Progenitor cell of endocrine pancreas (in vitro differentiated cells): ENCODE data around the gene HYOU1. TPM values are rescaled to one million over a fixed set of nuclear protein-coding genes. Genes with fewer than 3 reads are reported as not detected.

Experiments used
- DNase-seq: peaks from one replicate; pipeline ENCODE4 v3.0.0; 2021; ENCODE audit warnings: low spot score; ENCODE audit not compliant: unreplicated experiment
- H3K27ac Mint-ChIP-seq: 2 replicates; pipeline ENCODE4 v1.8.0; 2021; ENCODE audit warnings: mild to moderate bottlenecking, moderate library complexity, mixed read lengths
- H3K27me3 Mint-ChIP-seq: 2 replicates; pipeline ENCODE4 v1.8.0; 2021; ENCODE audit warnings: mixed read lengths
- H3K36me3 Mint-ChIP-seq: 2 replicates; pipeline ENCODE4 v1.8.0; 2022; ENCODE audit warnings: mixed read lengths; ENCODE audit not compliant: insufficient read depth
- H3K4me1 Mint-ChIP-seq: 2 replicates; pipeline ENCODE4 v1.8.0; 2021; ENCODE audit warnings: low read depth, mixed read lengths
- H3K4me3 Mint-ChIP-seq: 2 replicates; pipeline ENCODE4 v1.8.0; 2021; ENCODE audit warnings: low read depth, mild to moderate bottlenecking, moderate library complexity, mixed read lengths
- H3K9me3 Mint-ChIP-seq: 2 replicates; pipeline ENCODE4 v1.8.0; 2021; ENCODE audit warnings: low read depth, mixed read lengths
- microRNA-seq: library from miRNA; unstranded; fragments of <30 nt; microRNA quantifications from one replicate; pipeline ENCODE4 v1.1.0, GENCODE V29; 2020; ENCODE audit warnings: borderline number of aligned reads; ENCODE audit not compliant: unreplicated experiment
- total RNA-seq: library from RNA; stranded (reverse); gene quantifications from 2 replicates; pipeline ENCODE4 v1.2.1, GENCODE V29; 2021
- TF ChIP-seq, protein P1 (sequence below): fragments of 200-600 bp; sonication (generic); IDR thresholded peaks from one replicate; pipeline ENCODE4 v1.5.0; 2021; ENCODE audit warnings: antibody characterized with exemption, mild to moderate bottlenecking; ENCODE audit not compliant: unreplicated experiment

The HYOU1 gene
- total RNA-seq, 1 donor from 2014 or later, result 199 TPM

DNA sequence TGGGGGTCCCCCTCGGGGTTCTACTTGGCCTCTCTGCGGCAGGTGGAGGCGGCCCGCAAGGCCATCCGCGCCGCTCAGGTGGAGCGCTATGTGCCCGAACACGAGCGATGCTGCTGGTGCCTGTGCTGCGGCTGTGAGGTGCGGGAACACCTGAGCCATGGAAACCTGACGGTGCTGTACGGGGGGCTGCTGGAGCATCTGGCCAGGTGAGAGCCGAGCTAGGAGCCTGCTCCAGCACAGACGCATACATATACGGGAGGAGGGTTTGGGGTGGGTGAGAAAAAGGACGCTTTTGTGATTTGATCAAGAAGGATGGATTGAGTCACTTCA is 58.7 kb downstream of the HYOU1 start:
- no peaks in the 10 kb centered on the region for H3K9me3 Mint-ChIP-seq
- TF ChIP-seq, protein P1, sequence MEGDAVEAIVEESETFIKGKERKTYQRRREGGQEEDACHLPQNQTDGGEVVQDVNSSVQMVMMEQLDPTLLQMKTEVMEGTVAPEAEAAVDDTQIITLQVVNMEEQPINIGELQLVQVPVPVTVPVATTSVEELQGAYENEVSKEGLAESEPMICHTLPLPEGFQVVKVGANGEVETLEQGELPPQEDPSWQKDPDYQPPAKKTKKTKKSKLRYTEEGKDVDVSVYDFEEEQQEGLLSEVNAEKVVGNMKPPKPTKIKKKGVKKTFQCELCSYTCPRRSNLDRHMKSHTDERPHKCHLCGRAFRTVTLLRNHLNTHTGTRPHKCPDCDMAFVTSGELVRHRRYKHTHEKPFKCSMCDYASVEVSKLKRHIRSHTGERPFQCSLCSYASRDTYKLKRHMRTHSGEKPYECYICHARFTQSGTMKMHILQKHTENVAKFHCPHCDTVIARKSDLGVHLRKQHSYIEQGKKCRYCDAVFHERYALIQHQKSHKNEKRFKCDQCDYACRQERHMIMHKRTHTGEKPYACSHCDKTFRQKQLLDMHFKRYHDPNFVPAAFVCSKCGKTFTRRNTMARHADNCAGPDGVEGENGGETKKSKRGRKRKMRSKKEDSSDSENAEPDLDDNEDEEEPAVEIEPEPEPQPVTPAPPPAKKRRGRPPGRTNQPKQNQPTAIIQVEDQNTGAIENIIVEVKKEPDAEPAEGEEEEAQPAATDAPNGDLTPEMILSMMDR, result no peak
- peaks cover 11% of the 10 kb centered on the region for H3K36me3 Mint-ChIP-seq
- H3K27ac Mint-ChIP-seq, result peak overlapping the region; percentile 95
- H3K27me3 Mint-ChIP-seq, result no peaks in the 10 kb centered on the region
- no peak for DNase-seq
- peaks cover 19% of the 10 kb centered on the region for H3K4me1 Mint-ChIP-seq
- peak overlapping the region; percentile 98 for H3K4me3 Mint-ChIP-seq

DNA sequence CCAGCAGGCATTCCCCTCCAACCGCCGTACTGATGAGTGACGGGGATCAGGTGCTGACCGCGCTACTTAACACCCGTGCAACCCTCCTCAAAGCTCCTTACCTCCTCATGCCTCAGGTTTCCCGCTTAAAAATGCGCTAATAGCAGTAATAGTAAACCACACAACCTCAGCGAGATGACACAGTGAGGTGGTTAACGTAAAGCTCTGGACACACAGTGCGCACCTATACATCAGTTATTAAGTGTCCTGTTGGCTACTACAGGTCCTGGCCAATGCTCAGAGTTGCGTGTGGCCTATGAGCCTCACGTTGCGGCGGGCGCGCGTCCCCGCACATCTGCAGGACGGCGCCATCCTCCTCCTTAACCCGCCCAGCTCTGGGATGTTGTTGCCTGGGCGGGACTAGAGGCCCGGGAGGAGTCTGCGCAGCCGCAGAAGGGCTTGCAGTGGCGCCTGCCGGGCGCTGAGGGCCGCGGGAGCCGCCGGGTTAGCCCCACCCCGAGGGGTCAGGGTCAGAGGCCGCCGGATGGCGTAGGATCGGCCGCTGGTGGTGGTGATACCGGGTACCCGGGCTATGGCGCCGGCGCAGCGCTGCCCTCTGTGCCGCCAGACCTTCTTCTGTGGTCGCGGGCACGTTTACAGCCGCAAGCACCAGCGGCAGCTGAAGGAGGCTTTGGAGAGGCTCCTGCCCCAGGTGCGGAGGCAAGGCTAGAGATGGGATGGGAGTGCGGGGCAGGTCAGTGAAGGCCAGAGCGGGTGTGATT is 59.2 kb downstream of the HYOU1 start, which contains the start of gene CENATAC:
TSS of gene CENATAC (plus strand) at position 512 of the 761 bp plus-strand sequence. CDS start at position 572, 60 bp downstream.
- H3K4me3 Mint-ChIP-seq, result peak within 1 kb of the TSS; percentile 98
- peaks cover 8% of the 10 kb centered on the region for H3K36me3 Mint-ChIP-seq
- H3K27me3 Mint-ChIP-seq, result no peaks in the 10 kb centered on the region
- peak within 1 kb of the TSS; percentile 95 for H3K27ac Mint-ChIP-seq
- DNase-seq, result peak; percentile 90
- peaks cover 19% of the 10 kb centered on the region for H3K4me1 Mint-ChIP-seq
- no peaks in the 10 kb centered on the region for H3K9me3 Mint-ChIP-seq
- TF ChIP-seq, protein P1, result no peak

DNA sequence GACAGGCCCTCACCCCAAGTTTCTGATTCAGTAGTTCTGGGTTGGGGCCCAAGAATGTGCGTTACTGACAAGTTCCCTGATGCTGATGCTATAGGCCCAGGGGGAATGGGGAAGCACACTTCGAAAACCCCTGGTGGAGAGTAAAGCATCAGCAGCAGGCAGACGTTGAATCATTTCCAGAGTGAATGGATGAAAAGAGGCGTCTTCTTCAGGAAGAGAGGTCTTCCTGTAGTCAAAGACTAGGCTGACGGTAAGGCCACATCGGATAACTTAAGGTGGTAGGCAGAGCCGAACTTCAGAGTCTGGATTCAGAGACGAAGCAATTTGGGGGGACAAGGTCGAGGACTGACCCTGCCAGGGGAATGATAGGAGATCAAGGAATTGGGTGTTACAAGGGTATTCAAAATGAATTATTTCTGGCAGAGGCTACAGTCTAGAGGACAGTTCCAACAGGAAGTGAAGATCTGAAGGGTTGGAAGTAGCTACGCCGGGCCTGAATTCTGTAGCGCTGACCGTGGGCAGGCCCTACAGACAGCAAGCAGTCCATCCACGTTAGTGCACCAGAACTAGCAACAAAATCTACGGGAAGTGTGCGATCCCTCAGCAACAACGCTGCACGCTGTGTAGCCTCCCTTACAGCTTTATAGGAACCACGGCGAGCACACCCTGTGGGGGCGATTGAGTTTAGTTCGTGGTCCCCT is 59.9 kb downstream of the HYOU1 start:
- Mint-ChIP-seq H3K27ac (peak overlapping the region; percentile 53), H3K4me3 (peak overlapping the region; percentile 98), H3K9me3 (no peaks in the 10 kb centered on the region), H3K27me3 (no peaks in the 10 kb centered on the region), H3K36me3 (peaks cover 7% of the 10 kb centered on the region), H3K4me1 (peaks cover 19% of the 10 kb centered on the region)
- no peak for DNase-seq
- TF ChIP-seq, protein P1, result peak; percentile 19

Small RNA genes within 50 kb of the gene (microRNA-seq; reads per million reads assigned to microRNA genes)
- not detected for gene MIR3656

Other genes with a start within 250 kb of the HYOU1 start
- not detected in 2 replicates for gene CXCR5, start 173.3 kb downstream of the HYOU1 start, total RNA-seq
- 26.4 and 30.3 TPM in 2 replicates for gene BCL9L, start 131.3 kb downstream of the HYOU1 start, total RNA-seq
- gene UPK2, start 100.9 kb downstream of the HYOU1 start, total RNA-seq, result 0.41 TPM in 1 of 2 replicates, not detected in the other
- not detected in 2 replicates for gene FOXR1, start 85.4 kb downstream of the HYOU1 start, total RNA-seq
- 56.5 and 66.6 TPM in 2 replicates for gene CENATAC, start 59.1 kb downstream of the HYOU1 start, total RNA-seq
- 1,089 and 1,112 TPM in 2 replicates for gene RPS25, start 38.9 kb downstream of the HYOU1 start, total RNA-seq
- 60.3 and 60.7 TPM in 2 replicates for gene TRAPPC4, start 38.4 kb downstream of the HYOU1 start, total RNA-seq
- 52.7 and 53.4 TPM in 2 replicates for gene SLC37A4, start 26.3 kb downstream of the HYOU1 start, total RNA-seq
- gene VPS11, start 10.6 kb upstream of the HYOU1 start, total RNA-seq, result 36.3 and 37.2 TPM in 2 replicates
- gene HMBS, start 27.7 kb upstream of the HYOU1 start, total RNA-seq, result 39.0 and 39.8 TPM in 2 replicates
- 53.4 and 60.8 TPM in 2 replicates for gene DPAGT1, start 44.6 kb upstream of the HYOU1 start, total RNA-seq
- gene C2CD2L, start 50.1 kb upstream of the HYOU1 start, total RNA-seq, result 7.2 and 7.3 TPM in 2 replicates
- gene HINFP, start 64.4 kb upstream of the HYOU1 start, total RNA-seq, result 48.7 and 52.2 TPM in 2 replicates
- 0.53 and 0.78 TPM in 2 replicates for gene ABCG4, start 91.8 kb upstream of the HYOU1 start, total RNA-seq
- 14.7 and 15.9 TPM in 2 replicates for gene NLRX1, start 111.5 kb upstream of the HYOU1 start, total RNA-seq
- 6.2 and 6.3 TPM in 2 replicates for gene NHERF4, start 128.3 kb upstream of the HYOU1 start, total RNA-seq
- gene CBL, start 149.1 kb upstream of the HYOU1 start, total RNA-seq, result 26.4 and 26.5 TPM in 2 replicates